IMR-90 (cell line): ENCODE data around the gene CSGALNACT2.

Experiments used
- CTCF ChIP-seq: conservative IDR thresholded peaks from 2 replicates; pipeline ENCODE4 v1.5.1; 2012; ENCODE audit warnings: mild to moderate bottlenecking, low read depth, low read length, improper control_type of control experiment
- ELK1 ChIP-seq: fragments of 150-350 bp; IDR thresholded peaks from 2 replicates; pipeline ENCODE4 v1.6.1; 2016; ENCODE audit warnings: low read depth, mild to moderate bottlenecking, low read length, moderate library complexity, borderline replicate concordance
- FOS ChIP-seq: fragments of 150-350 bp; IDR thresholded peaks from 2 replicates; pipeline ENCODE4 v1.6.1; 2016; ENCODE audit warnings: low read depth, low read length
- MAFK ChIP-seq: IDR thresholded peaks from 2 replicates; pipeline ENCODE4 v1.6.1; 2012; ENCODE audit warnings: low read depth, low read length, improper control_type of control experiment
- MXI1 ChIP-seq: IDR thresholded peaks from 2 replicates; pipeline ENCODE4 v1.6.1; 2012; ENCODE audit warnings: low read depth, mild to moderate bottlenecking, low read length, moderate library complexity, borderline replicate concordance
- POLR2A ChIP-seq: IDR thresholded peaks from 2 replicates; pipeline ENCODE4 v1.6.1; 2012; ENCODE audit warnings: mild to moderate bottlenecking, low read depth, low read length
- RAD21 ChIP-seq: IDR thresholded peaks from 2 replicates; pipeline ENCODE4 v1.6.1; 2012; ENCODE audit warnings: low read length, improper control_type of control experiment
- RCOR1 ChIP-seq: IDR thresholded peaks from 2 replicates; pipeline ENCODE4 v1.6.1; 2012; ENCODE audit warnings: mild to moderate bottlenecking, low read length, improper control_type of control experiment; ENCODE audit not compliant: insufficient replicate concordance
- RFX5 ChIP-seq: IDR thresholded peaks from 2 replicates; pipeline ENCODE4 v1.8.0; 2012; ENCODE audit warnings: low read depth, mild to moderate bottlenecking, low read length, moderate library complexity
- SMC3 ChIP-seq: fragments of 150-350 bp; IDR thresholded peaks from 2 replicates; pipeline ENCODE4 v1.6.1; 2016; ENCODE audit warnings: low read depth, mild to moderate bottlenecking, antibody characterized with exemption, low read length, moderate library complexity
- USF2 ChIP-seq: fragments of 150-350 bp; IDR thresholded peaks from 2 replicates; pipeline ENCODE4 v1.6.1; 2017; ENCODE audit warnings: mild to moderate bottlenecking, antibody characterized with exemption, low read length, low read depth

- TF ChIP-seq CTCF (no peak), RAD21 (no peak), POLR2A (no peak), SMC3 (no peak), RCOR1 (no peak), ELK1 (no peak), USF2 (no peak), MAFK (no peak), RFX5 (no peak), MXI1 (no peak), FOS (no peak)
These were observed 3.2 kb upstream of the CSGALNACT2 start for GRCh38 chr10:43135064-43135463.
